Sigmoid colon (tissue), 7 donors: Measurements from ENCODE around the gene LPCAT3. TPM values are rescaled to one million over a fixed set of nuclear protein-coding genes. Genes with fewer than 3 reads are reported as not detected.

Experiments used
- DNase-seq: peaks from one replicate; pipeline ENCODE4 v3.0.0-alpha.2; 2019
- H3K27ac ChIP-seq, 4 donors: fragments of 200-600 bp; sonication (generic); one replicate each; pipeline ENCODE4 v1.5.1; 2016 to 2019; ENCODE audit warnings: mild to moderate bottlenecking in 1 of 4
- H3K27me3 ChIP-seq, 3 donors: fragments of 200-600 bp; sonication (generic); one replicate each; pipeline ENCODE4 v1.5.1; 2019; ENCODE audit warnings: mild to moderate bottlenecking in 1 of 3
- H3K36me3 ChIP-seq, 4 donors: fragments of 200-600 bp; sonication (generic); one replicate each; pipeline ENCODE4 v1.5.1; 2016 to 2019
- H3K4me1 ChIP-seq, 4 donors: fragments of 200-600 bp; sonication (generic); one replicate each; pipeline ENCODE4 v1.5.1; 2017 to 2019
- H3K4me3 ChIP-seq, 4 donors: fragments of 200-600 bp; sonication (generic); one replicate each; pipeline ENCODE4 v1.5.1; 2017 to 2019; ENCODE audit warnings: mild to moderate bottlenecking in 2 of 4, moderate library complexity in 1 of 4
- H3K9me3 ChIP-seq, 4 donors: fragments of 200-600 bp in 3 of 4; sonication (generic) in 3 of 4; one replicate each; pipeline versions ENCODE4 v1.5.1 to v1.6.1; 2013 to 2019
- EP300 ChIP-seq, 4 donors: sonication (generic); formaldehyde crosslinking; IDR thresholded peaks; one replicate each; pipeline ENCODE4 v1.6.1; 2017; ENCODE audit warnings: antibody characterized with exemption in 4 of 4
- POLR2A ChIP-seq, 2 donors: fragments of 450-650 bp; IDR thresholded peaks; one replicate each; pipeline ENCODE4 v1.6.1; 2016; ENCODE audit warnings: antibody characterized with exemption in 2 of 2, mild to moderate bottlenecking in 2 of 2, moderate library complexity in 2 of 2
- POLR2AphosphoS5 ChIP-seq, 4 donors: sonication (generic); formaldehyde crosslinking; IDR thresholded peaks; one replicate each; pipeline ENCODE4 v1.6.1; 2017; ENCODE audit warnings: antibody characterized with exemption in 4 of 4
- WGBS, 2 donors: extraction: QIAGEN DNeasy Blood & Tissue Kit; methylation state at CpG; one replicate each; pipeline ENCODE4 v1.1.7; 2013; 5-methylcytosine and 5-hydroxymethylcytosine counted together
- intact Hi-C: fragments of 100-400 bp; cut with DNase I; formaldehyde crosslinking; loops from one replicate; pipeline ENCODE4 v1.15.1; 2023
- polyA plus RNA-seq, 3 donors: library from polyadenylated mRNA; stranded (reverse); fragments of 200-250 nt; gene quantifications; one replicate each; pipeline ENCODE4 v1.2.3, GENCODE V29; 2013
- total RNA-seq, 4 donors: library from RNA; depleted of rRNA; stranded (reverse); fragments of >200 nt; gene quantifications; one replicate each; pipeline ENCODE4 v1.1.0, GENCODE V29; 2016
- TF ChIP-seq, protein P1 (sequence below), 4 experiments: fragments of 450-650 bp in 3 of 4; fragments of 200-600 bp in 1 of 4; IDR thresholded peaks; one replicate each; pipeline ENCODE4 v1.5.1; 2016 to 2019; ENCODE audit warnings: antibody characterized with exemption in 4 of 4, mild to moderate bottlenecking in 3 of 4, moderate library complexity in 2 of 4
- donor health status: healthy with polysubstance abuse.
- donor health status: Bipolar disorder and iron deficiency.
- donor health status: healthy.

Gene LPCAT3
- total and polyA plus RNA-seq, 7 donors: 7.8 to 47.9 (median 25.3) TPM

GRCh38 chr12:6932766-6933165 is 85.5 kb downstream of the LPCAT3 start:
- TF ChIP-seq POLR2A (IDR thresholded peaks at IDR 0.05) (no peak), EP300 (IDR thresholded peaks at IDR 0.05) (no peak), POLR2AphosphoS5 (IDR thresholded peaks at IDR 0.05) (no peak)
- TF ChIP-seq, protein P1, sequence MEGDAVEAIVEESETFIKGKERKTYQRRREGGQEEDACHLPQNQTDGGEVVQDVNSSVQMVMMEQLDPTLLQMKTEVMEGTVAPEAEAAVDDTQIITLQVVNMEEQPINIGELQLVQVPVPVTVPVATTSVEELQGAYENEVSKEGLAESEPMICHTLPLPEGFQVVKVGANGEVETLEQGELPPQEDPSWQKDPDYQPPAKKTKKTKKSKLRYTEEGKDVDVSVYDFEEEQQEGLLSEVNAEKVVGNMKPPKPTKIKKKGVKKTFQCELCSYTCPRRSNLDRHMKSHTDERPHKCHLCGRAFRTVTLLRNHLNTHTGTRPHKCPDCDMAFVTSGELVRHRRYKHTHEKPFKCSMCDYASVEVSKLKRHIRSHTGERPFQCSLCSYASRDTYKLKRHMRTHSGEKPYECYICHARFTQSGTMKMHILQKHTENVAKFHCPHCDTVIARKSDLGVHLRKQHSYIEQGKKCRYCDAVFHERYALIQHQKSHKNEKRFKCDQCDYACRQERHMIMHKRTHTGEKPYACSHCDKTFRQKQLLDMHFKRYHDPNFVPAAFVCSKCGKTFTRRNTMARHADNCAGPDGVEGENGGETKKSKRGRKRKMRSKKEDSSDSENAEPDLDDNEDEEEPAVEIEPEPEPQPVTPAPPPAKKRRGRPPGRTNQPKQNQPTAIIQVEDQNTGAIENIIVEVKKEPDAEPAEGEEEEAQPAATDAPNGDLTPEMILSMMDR (IDR thresholded peaks at IDR 0.05): no peak
- Histone ChIP-seq H3K36me3 (peaks cover 0 to 34% (median 30%) of the 10 kb centered on the region in 4 donors), H3K4me1 (peaks cover 0 to 73% (median 63%) of the 10 kb centered on the region in 4 donors), H3K27ac (peak overlapping the region; percentile 46 to 99 (median 92)), H3K27me3 (no peaks in the 10 kb centered on the region), H3K4me3 (no peak overlapping the region), H3K9me3 (no peaks in the 10 kb centered on the region)
- intact Hi-C loops: no loop called here
- DNase-seq: no peak
- 54 to 75% methylated on average over 1 of the region's 1 CpG for WGBS, 2 donors

DNA sequence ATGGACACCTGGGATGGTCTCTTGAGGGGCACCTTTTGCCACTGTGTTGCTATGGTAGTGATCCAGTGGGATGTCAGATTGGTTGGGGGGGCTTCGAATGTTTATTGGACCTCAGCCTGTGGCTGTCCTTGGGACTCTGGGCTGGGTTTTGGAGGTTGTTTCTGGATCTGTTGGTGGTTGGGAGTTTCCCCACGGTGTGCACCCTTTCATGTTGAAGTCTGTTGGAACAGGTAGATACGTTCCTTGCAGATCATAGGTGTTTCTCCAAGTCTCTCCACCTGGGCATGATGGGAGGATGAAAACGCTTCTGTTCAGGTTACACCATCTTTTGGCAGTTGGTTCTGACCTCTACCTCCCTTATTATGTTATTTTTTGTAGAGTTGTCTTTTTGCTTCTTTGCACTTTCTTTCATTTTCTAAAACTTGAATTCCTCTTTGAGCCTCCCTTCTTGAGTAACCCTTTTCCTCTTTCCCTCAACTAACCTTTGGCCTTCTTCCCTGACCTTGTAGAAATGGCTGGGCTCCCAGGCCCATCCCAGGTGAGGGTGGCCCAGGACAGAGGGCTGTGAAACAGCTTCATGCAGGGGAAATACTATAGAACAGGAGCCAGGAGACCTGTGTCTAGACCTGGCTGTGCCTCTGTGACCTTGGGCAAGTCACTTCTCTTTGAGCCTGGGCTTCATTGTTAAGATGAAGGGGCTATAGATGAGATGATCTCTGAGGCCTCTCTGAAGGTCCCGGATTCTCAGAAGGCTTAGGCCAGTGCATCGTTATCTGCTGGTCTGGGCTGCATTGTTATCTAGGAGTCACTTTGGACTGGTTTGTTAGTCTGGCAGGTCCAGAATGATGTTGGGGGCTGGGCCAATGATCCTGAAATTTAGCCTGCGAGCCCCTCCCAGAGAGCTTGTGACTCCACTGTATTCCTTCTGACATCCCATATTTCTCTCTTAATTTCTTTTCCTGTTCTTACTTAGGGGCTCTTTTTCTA is 88.5 kb downstream of the LPCAT3 start:
- TF ChIP-seq, protein P1 (IDR thresholded peaks at IDR 0.05): no peak
- TF ChIP-seq EP300 (IDR thresholded peaks at IDR 0.05): no peak
- TF ChIP-seq POLR2A (IDR thresholded peaks at IDR 0.05): no peak
- TF ChIP-seq POLR2AphosphoS5 (IDR thresholded peaks at IDR 0.05): no peak
- WGBS, 2 donors: 48 to 64% methylated on average over 7 of the region's 7 CpGs
- intact Hi-C loops: no loop called here
- no peak for DNase-seq
- Histone ChIP-seq H3K27me3 (no peaks in the 10 kb centered on the region), H3K4me3 (peak overlapping the region; percentile 84 to 99 (median 98)), H3K36me3 (peaks cover 0 to 17% (median 17%) of the 10 kb centered on the region in 4 donors), H3K27ac (peak overlapping the region; percentile 97 to 100 (median 99)), H3K9me3 (no peaks in the 10 kb centered on the region), H3K4me1 (peaks cover 4 to 83% (median 75%) of the 10 kb centered on the region in 4 donors)

DNA sequence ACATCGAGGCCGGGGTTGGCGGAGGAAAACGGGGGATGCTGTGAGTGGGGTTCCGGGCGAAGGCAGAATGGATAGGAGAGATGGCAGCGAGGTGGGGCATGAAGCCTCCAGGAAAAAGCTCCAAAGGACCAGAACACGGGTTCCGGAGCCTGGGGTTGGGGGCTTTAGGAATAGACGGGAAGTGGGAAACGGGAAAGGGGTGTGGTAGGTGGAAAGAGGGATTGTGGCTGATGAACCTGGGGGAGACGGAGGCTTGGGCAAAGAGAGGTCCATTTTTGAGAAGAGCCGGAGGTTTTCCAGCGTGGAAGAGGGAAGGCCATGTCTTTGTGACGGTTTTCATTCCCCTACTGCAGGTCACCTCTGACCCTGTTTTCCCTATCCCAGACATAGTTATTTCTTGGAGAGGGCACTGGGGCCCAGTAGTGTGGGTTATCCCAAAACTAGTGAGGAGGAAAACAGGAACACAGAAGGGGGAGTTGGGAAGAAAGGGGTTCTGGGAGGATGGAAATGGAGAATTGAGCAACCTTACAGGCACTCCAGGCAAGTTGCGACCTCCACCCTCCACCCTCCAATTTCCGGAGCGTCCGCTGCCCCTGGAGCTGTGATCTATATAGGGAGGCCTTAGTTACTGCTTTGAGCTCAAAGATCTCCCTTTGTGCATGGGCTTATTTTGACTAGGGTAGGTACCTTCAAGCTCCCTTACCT is 89.4 kb downstream of the LPCAT3 start:
- intact Hi-C loops: loop anchor here (1.0 kb wide), 1 partner anchor 8 kb away; no protein-coding TSS in a partner anchor
- WGBS, 2 donors: 9 to 22% methylated on average over 19 of the region's 19 CpGs
- Histone ChIP-seq H3K27ac (peak overlapping the region; percentile 97 to 100 (median 99)), H3K4me3 (peak overlapping the region; percentile 84 to 99 (median 98)), H3K9me3 (no peaks in the 10 kb centered on the region), H3K36me3 (peaks cover 0 to 8% (median 8%) of the 10 kb centered on the region in 4 donors), H3K4me1 (peaks cover 4 to 83% (median 77%) of the 10 kb centered on the region in 4 donors), H3K27me3 (no peaks in the 10 kb centered on the region)
- TF ChIP-seq EP300 (IDR thresholded peaks at IDR 0.05): no peak
- TF ChIP-seq, protein P1 (IDR thresholded peaks at IDR 0.05): no peak
- TF ChIP-seq POLR2AphosphoS5 (IDR thresholded peaks at IDR 0.05): no peak
- no peak for TF ChIP-seq POLR2A (IDR thresholded peaks at IDR 0.05)
- no peak for DNase-seq

- H3K4me1 ChIP-seq: peaks cover 4 to 82% (median 74%) of the 10 kb centered on the region in 4 donors
- intact Hi-C loops: loop anchor here (1.0 kb wide), 1 partner anchor 9 kb away; no protein-coding TSS in a partner anchor
- DNase-seq: no peak
These were observed 90.1 kb downstream of the LPCAT3 start for GRCh38 chr12:6928022-6928702.

More at GRCh38 chr12:6928022-6928702, 90.1 kb downstream of the LPCAT3 start:
- Histone ChIP-seq H3K9me3 (no peaks in the 10 kb centered on the region), H3K4me3 (peak overlapping the region; percentile 84 to 99 (median 98)), H3K27ac (peak overlapping the region; percentile 97 to 100 (median 99)), H3K36me3 (peaks cover 0 to 8% (median 2%) of the 10 kb centered on the region in 4 donors), H3K27me3 (no peaks in the 10 kb centered on the region)
- no peak for TF ChIP-seq EP300 (IDR thresholded peaks at IDR 0.05)
- peak in 1 of 2 donors; percentile 7 for TF ChIP-seq POLR2A (IDR thresholded peaks at IDR 0.05)
- TF ChIP-seq, protein P1 (IDR thresholded peaks at IDR 0.05): no peak
- peak in 2 of 4 donors; percentile 15 to 48 for TF ChIP-seq POLR2AphosphoS5 (IDR thresholded peaks at IDR 0.05)
- WGBS, 2 donors: 1% methylated on average over 79 of the region's 79 CpGs
